ENCODE measurements around the gene UPF1. TPM values are rescaled to one million over a fixed set of nuclear protein-coding genes. Genes with fewer than 3 reads are reported as not detected.
A peak's percentile ranks its signal among the peaks of the same experiment; 100 is the strongest.

Gene UPF1
- total and polyA plus RNA-seq, 2 of the 13 experiments (the other 11 are each of a cell fraction or from before 2014, with no cell fraction given) = 16.9 to 41.8 TPM

DNA sequence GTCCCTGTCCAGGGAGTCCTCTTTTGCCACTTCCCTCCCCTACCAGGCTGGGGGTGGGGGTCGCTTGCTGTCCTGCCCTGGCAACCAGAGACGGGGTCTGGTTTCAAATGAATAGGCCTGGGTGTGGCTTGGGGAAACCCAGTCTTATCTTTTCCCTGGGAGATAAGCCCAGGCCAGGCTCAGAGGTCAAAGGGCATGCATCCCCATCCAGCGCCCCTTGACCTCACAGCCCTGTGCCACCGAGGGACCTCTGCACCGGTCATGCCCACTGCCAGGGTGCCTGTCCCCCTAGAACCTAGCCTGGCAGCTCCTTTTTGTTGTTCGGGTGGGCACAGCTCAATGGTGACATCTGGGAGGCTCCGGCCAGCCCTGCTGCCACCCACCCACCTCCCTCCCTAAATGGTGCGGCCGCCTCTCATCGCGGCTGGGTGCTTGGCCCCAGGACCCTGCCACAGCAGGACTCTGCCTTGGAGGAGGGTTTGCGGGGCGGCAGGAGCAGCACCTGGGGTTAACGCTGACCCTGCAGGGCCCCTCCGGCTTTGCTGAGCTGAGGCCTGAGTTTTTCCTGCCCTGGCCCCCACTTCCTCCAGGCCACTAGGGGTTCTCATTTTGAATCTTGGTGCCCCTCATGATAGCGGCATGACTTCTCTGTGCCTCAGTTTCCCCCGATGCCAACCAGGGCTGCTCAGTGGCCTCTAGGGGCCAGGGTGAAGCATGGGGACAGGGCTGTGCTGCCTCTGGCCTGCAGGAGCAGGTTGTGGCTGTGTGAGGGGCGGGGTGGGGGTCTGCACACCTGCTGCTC is 67.0 kb downstream of the UPF1 start (continued):
- TF ChIP-seq, protein P1, sequence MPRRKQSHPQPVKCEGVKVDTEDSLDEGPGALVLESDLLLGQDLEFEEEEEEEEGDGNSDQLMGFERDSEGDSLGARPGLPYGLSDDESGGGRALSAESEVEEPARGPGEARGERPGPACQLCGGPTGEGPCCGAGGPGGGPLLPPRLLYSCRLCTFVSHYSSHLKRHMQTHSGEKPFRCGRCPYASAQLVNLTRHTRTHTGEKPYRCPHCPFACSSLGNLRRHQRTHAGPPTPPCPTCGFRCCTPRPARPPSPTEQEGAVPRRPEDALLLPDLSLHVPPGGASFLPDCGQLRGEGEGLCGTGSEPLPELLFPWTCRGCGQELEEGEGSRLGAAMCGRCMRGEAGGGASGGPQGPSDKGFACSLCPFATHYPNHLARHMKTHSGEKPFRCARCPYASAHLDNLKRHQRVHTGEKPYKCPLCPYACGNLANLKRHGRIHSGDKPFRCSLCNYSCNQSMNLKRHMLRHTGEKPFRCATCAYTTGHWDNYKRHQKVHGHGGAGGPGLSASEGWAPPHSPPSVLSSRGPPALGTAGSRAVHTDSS (CRISPR knock-in tag; conservative IDR thresholded peaks at IDR 0.05) = no peak
- TF ChIP-seq NCOA2 (CRISPR knock-in tag; IDR thresholded peaks at IDR 0.05) = no peak
- TF ChIP-seq, protein P2, sequence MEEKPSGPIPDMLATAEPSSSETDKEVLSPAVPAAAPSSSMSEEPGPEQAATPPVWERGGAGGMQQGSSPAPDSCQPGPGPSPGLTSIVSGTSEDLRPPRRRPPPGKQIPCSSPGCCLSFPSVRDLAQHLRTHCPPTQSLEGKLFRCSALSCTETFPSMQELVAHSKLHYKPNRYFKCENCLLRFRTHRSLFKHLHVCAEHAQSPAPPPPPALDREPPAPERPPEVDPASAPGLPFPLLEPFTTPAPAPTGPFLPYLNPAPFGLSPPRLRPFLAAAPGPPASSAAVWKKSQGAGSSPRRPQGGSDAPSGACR (CRISPR knock-in tag; IDR thresholded peaks at IDR 0.05) = no peak
- TF ChIP-seq ZNF160 (CRISPR knock-in tag; IDR thresholded peaks at IDR 0.05) = no peak
- TF ChIP-seq ZNF180 (CRISPR knock-in tag; IDR thresholded peaks at IDR 0.05; ENCODE audit: borderline replicate concordance, low read depth) = no peak
- no peak for TF ChIP-seq GATA4 (IDR thresholded peaks at IDR 0.05; ENCODE audit: borderline replicate concordance, low read depth)
- TF ChIP-seq, protein P3, sequence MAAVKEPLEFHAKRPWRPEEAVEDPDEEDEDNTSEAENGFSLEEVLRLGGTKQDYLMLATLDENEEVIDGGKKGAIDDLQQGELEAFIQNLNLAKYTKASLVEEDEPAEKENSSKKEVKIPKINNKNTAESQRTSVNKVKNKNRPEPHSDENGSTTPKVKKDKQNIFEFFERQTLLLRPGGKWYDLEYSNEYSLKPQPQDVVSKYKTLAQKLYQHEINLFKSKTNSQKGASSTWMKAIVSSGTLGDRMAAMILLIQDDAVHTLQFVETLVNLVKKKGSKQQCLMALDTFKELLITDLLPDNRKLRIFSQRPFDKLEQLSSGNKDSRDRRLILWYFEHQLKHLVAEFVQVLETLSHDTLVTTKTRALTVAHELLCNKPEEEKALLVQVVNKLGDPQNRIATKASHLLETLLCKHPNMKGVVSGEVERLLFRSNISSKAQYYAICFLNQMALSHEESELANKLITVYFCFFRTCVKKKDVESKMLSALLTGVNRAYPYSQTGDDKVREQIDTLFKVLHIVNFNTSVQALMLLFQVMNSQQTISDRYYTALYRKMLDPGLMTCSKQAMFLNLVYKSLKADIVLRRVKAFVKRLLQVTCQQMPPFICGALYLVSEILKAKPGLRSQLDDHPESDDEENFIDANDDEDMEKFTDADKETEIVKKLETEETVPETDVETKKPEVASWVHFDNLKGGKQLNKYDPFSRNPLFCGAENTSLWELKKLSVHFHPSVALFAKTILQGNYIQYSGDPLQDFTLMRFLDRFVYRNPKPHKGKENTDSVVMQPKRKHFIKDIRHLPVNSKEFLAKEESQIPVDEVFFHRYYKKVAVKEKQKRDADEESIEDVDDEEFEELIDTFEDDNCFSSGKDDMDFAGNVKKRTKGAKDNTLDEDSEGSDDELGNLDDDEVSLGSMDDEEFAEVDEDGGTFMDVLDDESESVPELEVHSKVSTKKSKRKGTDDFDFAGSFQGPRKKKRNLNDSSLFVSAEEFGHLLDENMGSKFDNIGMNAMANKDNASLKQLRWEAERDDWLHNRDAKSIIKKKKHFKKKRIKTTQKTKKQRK (IDR thresholded peaks at IDR 0.05; ENCODE audit: low read length) = no peak
- TF ChIP-seq, protein P4, sequence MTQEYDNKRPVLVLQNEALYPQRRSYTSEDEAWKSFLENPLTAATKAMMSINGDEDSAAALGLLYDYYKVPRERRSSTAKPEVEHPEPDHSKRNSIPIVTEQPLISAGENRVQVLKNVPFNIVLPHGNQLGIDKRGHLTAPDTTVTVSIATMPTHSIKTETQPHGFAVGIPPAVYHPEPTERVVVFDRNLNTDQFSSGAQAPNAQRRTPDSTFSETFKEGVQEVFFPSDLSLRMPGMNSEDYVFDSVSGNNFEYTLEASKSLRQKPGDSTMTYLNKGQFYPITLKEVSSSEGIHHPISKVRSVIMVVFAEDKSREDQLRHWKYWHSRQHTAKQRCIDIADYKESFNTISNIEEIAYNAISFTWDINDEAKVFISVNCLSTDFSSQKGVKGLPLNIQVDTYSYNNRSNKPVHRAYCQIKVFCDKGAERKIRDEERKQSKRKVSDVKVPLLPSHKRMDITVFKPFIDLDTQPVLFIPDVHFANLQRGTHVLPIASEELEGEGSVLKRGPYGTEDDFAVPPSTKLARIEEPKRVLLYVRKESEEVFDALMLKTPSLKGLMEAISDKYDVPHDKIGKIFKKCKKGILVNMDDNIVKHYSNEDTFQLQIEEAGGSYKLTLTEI (CRISPR knock-in tag; conservative IDR thresholded peaks at IDR 0.05) = no peak
- TF ChIP-seq, protein P5, sequence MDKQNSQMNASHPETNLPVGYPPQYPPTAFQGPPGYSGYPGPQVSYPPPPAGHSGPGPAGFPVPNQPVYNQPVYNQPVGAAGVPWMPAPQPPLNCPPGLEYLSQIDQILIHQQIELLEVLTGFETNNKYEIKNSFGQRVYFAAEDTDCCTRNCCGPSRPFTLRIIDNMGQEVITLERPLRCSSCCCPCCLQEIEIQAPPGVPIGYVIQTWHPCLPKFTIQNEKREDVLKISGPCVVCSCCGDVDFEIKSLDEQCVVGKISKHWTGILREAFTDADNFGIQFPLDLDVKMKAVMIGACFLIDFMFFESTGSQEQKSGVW (CRISPR knock-in tag; IDR thresholded peaks at IDR 0.05; ENCODE audit: borderline replicate concordance) = no peak
- no peak for TF ChIP-seq ZKSCAN8 (CRISPR knock-in tag; IDR thresholded peaks at IDR 0.05; ENCODE audit: borderline replicate concordance)
- TF ChIP-seq ZNF552 (CRISPR knock-in tag; IDR thresholded peaks at IDR 0.05; ENCODE audit: borderline replicate concordance) = no peak
- TF ChIP-seq NRL (CRISPR knock-in tag; IDR thresholded peaks at IDR 0.05; ENCODE audit: borderline replicate concordance) = 0 out of 2 replicates have a peak, but pooled peaks have one; percentile 43
- no peak for TF ChIP-seq ZNF484 (CRISPR knock-in tag; IDR thresholded peaks at IDR 0.05; ENCODE audit: borderline replicate concordance, low read depth)
- TF ChIP-seq CENPX (CRISPR knock-in tag; IDR thresholded peaks at IDR 0.05) = no peak
- 0 out of 2 replicates have a peak, but pooled peaks have one; percentile 36 for TF ChIP-seq POLR2G (IDR thresholded peaks at IDR 0.05; ENCODE audit: low read depth, low read length)
- TF ChIP-seq ZMYM2 (CRISPR knock-in tag; IDR thresholded peaks at IDR 0.05) = no peak
- no peak for TF ChIP-seq SNAPC2 (CRISPR knock-in tag; IDR thresholded peaks at IDR 0.05)
- no peak for TF ChIP-seq ZNF382 (CRISPR knock-in tag; IDR thresholded peaks at IDR 0.05; ENCODE audit: borderline replicate concordance)
- no peak for TF ChIP-seq ZFP1 (CRISPR knock-in tag; IDR thresholded peaks at IDR 0.05)
- TF ChIP-seq SRF (IDR thresholded peaks at IDR 0.05; ENCODE audit: low read depth, low read length) = no peak
- TF ChIP-seq SMAD3 (CRISPR knock-in tag; IDR thresholded peaks at IDR 0.05) = no peak
- peak; percentile 62 for TF ChIP-seq NR2F2 (IDR thresholded peaks at IDR 0.05; ENCODE audit: borderline replicate concordance, low read depth)

Measured in HepG2 (cell line).